ENCODE measurements around the gene HOXB8.

HOXB8 gene

DNA sequence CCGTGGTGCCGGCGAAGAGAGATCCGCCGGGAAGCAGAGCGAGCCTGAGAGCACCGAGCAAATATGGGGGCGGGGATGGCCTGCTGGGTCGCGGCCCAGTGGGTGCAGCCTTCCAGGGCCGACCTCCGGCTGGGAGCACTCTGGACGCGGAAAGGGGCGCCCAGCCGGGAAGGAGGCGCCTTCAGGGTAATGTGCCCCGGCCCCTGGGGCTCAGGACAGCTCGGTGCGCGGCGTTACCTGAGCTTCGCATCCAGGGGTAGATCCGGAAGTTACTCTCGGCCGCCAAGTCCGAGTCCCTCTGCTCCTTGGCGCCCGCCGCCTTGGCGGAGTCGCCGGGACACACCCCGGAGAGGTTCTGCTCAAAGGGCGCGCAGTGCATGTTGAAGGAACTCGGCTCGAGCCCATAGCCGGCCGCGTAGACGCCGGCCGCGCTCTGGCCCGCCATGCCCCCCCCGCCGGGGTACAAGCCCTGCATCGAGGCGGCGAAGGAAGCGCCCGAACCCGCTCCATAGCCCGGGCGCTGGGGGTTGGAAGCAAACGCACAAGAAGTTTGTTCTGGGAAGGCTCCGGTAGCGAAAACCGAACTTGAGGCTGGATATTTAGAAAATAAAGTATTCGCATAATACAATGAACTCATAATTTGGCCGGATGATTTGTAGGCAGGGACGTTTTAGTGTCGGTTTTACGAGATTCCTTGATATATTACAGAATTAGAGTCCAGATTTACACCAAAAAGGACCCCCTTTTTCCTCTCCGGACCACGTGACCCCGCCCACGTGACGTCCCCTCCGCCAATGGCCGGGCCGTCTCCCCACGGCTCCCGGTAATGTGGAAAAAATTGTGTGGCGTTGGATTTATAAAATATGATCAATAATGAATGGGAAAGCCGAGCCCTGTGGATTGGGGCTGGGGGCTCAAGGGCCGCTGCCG is 4.5 kb downstream of the HOXB8 start, which contains the start of gene HOXB7:
HOXB7 (minus strand) TSS at position 736 of the 930 bp plus-strand sequence; CDS start at position 637, 99 bp downstream.
- Histone ChIP-seq H3K4me2 (ENCODE audit: low read length) (peak within 1 kb of the TSS; percentile 86), H3K4me3 (ENCODE audit: low read depth, low read length) (peak within 1 kb of the TSS; percentile 71), H3K18ac (ENCODE audit: low read length) (peak within 1 kb of the TSS; percentile 68), H2AK5ac (ENCODE audit: low read length) (peak within 1 kb of the TSS; percentile 38), H3K9ac (ENCODE audit: low read length) (peak within 1 kb of the TSS; percentile 77), H3K14ac (ENCODE audit: low read length) (peak within 1 kb of the TSS; percentile 84), H3K23ac (ENCODE audit: low read length) (no peak within 1 kb of the TSS), H2AFZ (ENCODE audit: insufficient read depth, low read length, poor library complexity) (peak within 1 kb of the TSS; percentile 84), H3K79me2 (ENCODE audit: control insufficient read depth, insufficient read depth, low read length, poor library complexity) (peaks cover 5% of the 10 kb centered on the region), H3K9me3 (ENCODE audit: insufficient read depth, low read depth, low read length) (peaks cover 2% of the 10 kb centered on the region), H3K4ac (ENCODE audit: low read depth, low read length) (peak within 1 kb of the TSS; percentile 60), H3K79me1 (ENCODE audit: low read length) (peaks cover 18% of the 10 kb centered on the region), H4K91ac (ENCODE audit: low read depth, low read length) (peak within 1 kb of the TSS; percentile 90), H3K36me3 (ENCODE audit: control insufficient read depth in 1 of 2, insufficient read depth in 2 of 2, low read length in 2 of 2) (no peaks in the 10 kb centered on the region), H4K12ac (ENCODE audit: low read depth, low read length) (peak within 1 kb of the TSS; percentile 79), H2BK12ac (ENCODE audit: low read length) (peak within 1 kb of the TSS; percentile 39), H3K27ac (ENCODE audit: low read depth, low read length) (peak within 1 kb of the TSS; percentile 61), H2BK5ac (ENCODE audit: low read depth, low read length, poor library complexity) (peak within 1 kb of the TSS; percentile 61), H3K4me1 (ENCODE audit: control insufficient read depth in 1 of 2, insufficient read depth in 2 of 2, low read length in 2 of 2) (peaks cover 13 to 14% of the 10 kb centered on the region in 2 experiments), H3K27me3 (ENCODE audit: insufficient read depth, low read length) (peaks cover 33% of the 10 kb centered on the region), H4K8ac (ENCODE audit: low read depth, low read length) (peak within 1 kb of the TSS; percentile 98), H2BK120ac (ENCODE audit: insufficient read depth, low read length, poor library complexity) (peak within 1 kb of the TSS; percentile 73)
- DNase-seq: peak; percentile 45 to 66
- WGBS (ENCODE audit: extremely low coverage, insufficient coverage, insufficient read length): no CpG with 5 or more reads among the region's 79 CpGs

DNA sequence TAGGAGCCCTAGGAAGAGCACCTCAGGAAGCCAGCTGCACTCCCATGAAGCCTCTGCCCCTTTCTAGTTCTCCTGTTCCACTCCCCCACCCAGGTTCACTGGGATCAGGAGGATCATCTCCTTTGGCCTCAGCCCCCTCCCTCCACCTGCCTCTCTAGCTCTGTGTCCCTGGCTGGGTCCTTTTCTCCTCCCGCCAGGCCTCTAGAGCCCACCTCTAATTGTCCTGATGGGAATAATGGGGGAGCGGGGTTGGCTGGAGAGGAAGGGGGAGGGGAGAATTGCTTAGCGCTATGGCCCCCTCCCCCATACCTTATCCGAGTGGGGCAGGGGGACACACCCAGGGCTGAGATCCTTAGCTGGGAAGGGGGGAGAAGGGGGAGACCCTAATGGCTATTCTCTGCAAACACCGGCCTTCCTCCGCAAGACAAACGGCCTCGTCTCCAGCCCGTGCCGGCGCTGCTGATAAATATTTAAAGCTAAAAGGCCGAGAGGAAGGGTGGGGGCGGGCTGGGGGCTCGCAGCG is 5.3 kb downstream of the HOXB8 start:
- no peak overlapping the region for H3K4ac ChIP-seq (ENCODE audit: low read depth, low read length)
- H4K8ac ChIP-seq (ENCODE audit: low read depth, low read length): peak overlapping the region; percentile 98
- H2BK5ac ChIP-seq (ENCODE audit: low read depth, low read length, poor library complexity): peak overlapping the region; percentile 61
- peaks cover 18% of the 10 kb centered on the region for H3K79me1 ChIP-seq (ENCODE audit: low read length)
- no peak overlapping the region for H3K23ac ChIP-seq (ENCODE audit: low read length)
- H3K4me2 ChIP-seq (ENCODE audit: low read length): peak overlapping the region; percentile 86
- no peak overlapping the region for H3K18ac ChIP-seq (ENCODE audit: low read length)
- peak overlapping the region; percentile 84 for H3K14ac ChIP-seq (ENCODE audit: low read length)
- no peaks in the 10 kb centered on the region for H3K36me3 ChIP-seq (ENCODE audit: control insufficient read depth in 1 of 2, insufficient read depth in 2 of 2, low read length in 2 of 2)
- no peak overlapping the region for H2BK120ac ChIP-seq (ENCODE audit: insufficient read depth, low read length, poor library complexity)
- DNase-seq: no peak
- H3K27ac ChIP-seq (ENCODE audit: low read depth, low read length): peak overlapping the region; percentile 61
- peak overlapping the region; percentile 71 for H3K4me3 ChIP-seq (ENCODE audit: low read depth, low read length)
- H3K4me1 ChIP-seq (ENCODE audit: control insufficient read depth in 1 of 2, insufficient read depth in 2 of 2, low read length in 2 of 2): peaks cover 13 to 14% of the 10 kb centered on the region in 2 experiments
- peaks cover 2% of the 10 kb centered on the region for H3K9me3 ChIP-seq (ENCODE audit: insufficient read depth, low read depth, low read length)
- no peak overlapping the region for H2AK5ac ChIP-seq (ENCODE audit: low read length)
- H2AFZ ChIP-seq (ENCODE audit: insufficient read depth, low read length, poor library complexity): peak overlapping the region; percentile 84
- H2BK12ac ChIP-seq (ENCODE audit: low read length): no peak overlapping the region
- H3K79me2 ChIP-seq (ENCODE audit: control insufficient read depth, insufficient read depth, low read length, poor library complexity): peaks cover 5% of the 10 kb centered on the region
- whole genome bisulfite sequencing (ENCODE audit: extremely low coverage, insufficient coverage, insufficient read length): no CpG with 5 or more reads among the region's 15 CpGs
- H3K9ac ChIP-seq (ENCODE audit: low read length): no peak overlapping the region
- peak overlapping the region; percentile 90 for H4K91ac ChIP-seq (ENCODE audit: low read depth, low read length)
- peak overlapping the region; percentile 79 for H4K12ac ChIP-seq (ENCODE audit: low read depth, low read length)
- peaks cover 33% of the 10 kb centered on the region for H3K27me3 ChIP-seq (ENCODE audit: insufficient read depth, low read length)

DNA sequence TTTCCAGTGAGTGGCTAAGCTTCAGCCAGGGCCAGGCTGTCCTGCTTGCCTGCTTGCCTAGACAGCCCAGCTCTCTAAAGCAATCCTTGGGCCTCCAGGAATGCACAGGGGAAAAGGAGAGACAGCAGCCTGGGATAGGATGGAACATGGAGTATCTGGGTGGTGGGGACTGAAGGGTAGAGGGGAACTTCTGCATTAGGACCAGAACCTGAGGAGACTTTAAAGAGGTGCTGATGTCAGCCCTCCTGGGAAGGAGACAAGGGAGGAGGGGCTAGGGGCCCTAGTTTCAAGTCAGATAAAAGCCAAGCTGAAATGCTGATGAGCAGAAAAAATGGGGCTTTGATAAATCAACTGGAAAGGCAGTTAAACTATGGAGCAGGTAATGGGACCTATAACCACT is 6.1 kb downstream of the HOXB8 start:
- Histone ChIP-seq H2AK5ac (ENCODE audit: low read length) (no peak overlapping the region), H3K36me3 (ENCODE audit: control insufficient read depth in 1 of 2, insufficient read depth in 2 of 2, low read length in 2 of 2) (no peaks in the 10 kb centered on the region), H2BK120ac (ENCODE audit: insufficient read depth, low read length, poor library complexity) (no peak overlapping the region), H3K18ac (ENCODE audit: low read length) (no peak overlapping the region), H2AFZ (ENCODE audit: insufficient read depth, low read length, poor library complexity) (no peak overlapping the region), H3K27ac (ENCODE audit: low read depth, low read length) (no peak overlapping the region), H3K14ac (ENCODE audit: low read length) (no peak overlapping the region), H3K4ac (ENCODE audit: low read depth, low read length) (no peak overlapping the region), H4K91ac (ENCODE audit: low read depth, low read length) (no peak overlapping the region), H3K9ac (ENCODE audit: low read length) (no peak overlapping the region), H3K9me3 (ENCODE audit: insufficient read depth, low read depth, low read length) (peaks cover 2% of the 10 kb centered on the region), H2BK12ac (ENCODE audit: low read length) (no peak overlapping the region), H3K4me2 (ENCODE audit: low read length) (no peak overlapping the region), H4K8ac (ENCODE audit: low read depth, low read length) (no peak overlapping the region), H3K23ac (ENCODE audit: low read length) (no peak overlapping the region), H2BK5ac (ENCODE audit: low read depth, low read length, poor library complexity) (no peak overlapping the region), H3K79me1 (ENCODE audit: low read length) (peaks cover 17% of the 10 kb centered on the region), H4K12ac (ENCODE audit: low read depth, low read length) (no peak overlapping the region), H3K79me2 (ENCODE audit: control insufficient read depth, insufficient read depth, low read length, poor library complexity) (peaks cover 5% of the 10 kb centered on the region), H3K4me1 (ENCODE audit: control insufficient read depth in 1 of 2, insufficient read depth in 2 of 2, low read length in 2 of 2) (peaks cover 10 to 12% of the 10 kb centered on the region in 2 experiments), H3K27me3 (ENCODE audit: insufficient read depth, low read length) (peaks cover 34% of the 10 kb centered on the region), H3K4me3 (ENCODE audit: low read depth, low read length) (no peak overlapping the region)
- peak in 1 of 2 donors; percentile 5 for DNase-seq

DNA sequence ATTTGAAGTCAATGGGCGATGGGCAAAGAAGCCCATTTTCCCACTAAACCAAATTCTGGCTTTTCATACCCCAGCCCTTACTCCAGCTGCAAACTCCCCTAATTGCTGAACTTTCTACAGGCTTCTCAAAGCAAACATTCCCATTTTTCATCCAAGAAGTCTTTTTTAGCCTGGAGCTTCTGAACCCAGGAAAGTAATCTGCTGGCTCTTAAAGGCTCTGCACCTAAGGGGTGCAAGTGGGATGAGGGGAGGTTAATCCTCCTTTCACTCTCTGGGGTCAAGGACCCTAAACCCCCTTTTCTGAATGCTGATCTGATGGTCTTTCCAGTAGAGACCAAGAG is 6.6 kb downstream of the HOXB8 start:
- Histone ChIP-seq H3K4me1 (ENCODE audit: control insufficient read depth in 1 of 2, insufficient read depth in 2 of 2, low read length in 2 of 2) (peaks cover 14 to 15% of the 10 kb centered on the region in 2 experiments), H3K18ac (ENCODE audit: low read length) (no peak overlapping the region), H3K27ac (ENCODE audit: low read depth, low read length) (no peak overlapping the region), H3K9me3 (ENCODE audit: insufficient read depth, low read depth, low read length) (peaks cover 2% of the 10 kb centered on the region), H2BK12ac (ENCODE audit: low read length) (no peak overlapping the region), H3K4me2 (ENCODE audit: low read length) (no peak overlapping the region), H2BK5ac (ENCODE audit: low read depth, low read length, poor library complexity) (no peak overlapping the region), H3K14ac (ENCODE audit: low read length) (no peak overlapping the region), H3K4ac (ENCODE audit: low read depth, low read length) (no peak overlapping the region), H3K79me2 (ENCODE audit: control insufficient read depth, insufficient read depth, low read length, poor library complexity) (peaks cover 5% of the 10 kb centered on the region), H4K91ac (ENCODE audit: low read depth, low read length) (no peak overlapping the region), H2AFZ (ENCODE audit: insufficient read depth, low read length, poor library complexity) (no peak overlapping the region), H3K36me3 (ENCODE audit: control insufficient read depth in 1 of 2, insufficient read depth in 2 of 2, low read length in 2 of 2) (no peaks in the 10 kb centered on the region), H2BK120ac (ENCODE audit: insufficient read depth, low read length, poor library complexity) (no peak overlapping the region), H3K9ac (ENCODE audit: low read length) (no peak overlapping the region), H3K23ac (ENCODE audit: low read length) (no peak overlapping the region), H3K79me1 (ENCODE audit: low read length) (peaks cover 17% of the 10 kb centered on the region), H3K27me3 (ENCODE audit: insufficient read depth, low read length) (peaks cover 36% of the 10 kb centered on the region), H2AK5ac (ENCODE audit: low read length) (no peak overlapping the region), H4K12ac (ENCODE audit: low read depth, low read length) (no peak overlapping the region), H3K4me3 (ENCODE audit: low read depth, low read length) (no peak overlapping the region), H4K8ac (ENCODE audit: low read depth, low read length) (no peak overlapping the region)
- no CpG with 5 or more reads among the region's 1 CpG for WGBS (ENCODE audit: extremely low coverage, insufficient coverage, insufficient read length)
- DNase-seq: no peak

Data from trophoblast cell (in vitro differentiated cells and primary cell).